HEK293T (cell line): ENCODE data around the gene UBC.
"Not testable (repeated sequence)": the region's sequence is repeated elsewhere in the genome, so short reads cannot be mapped to it uniquely, and the experiment has no call there.

ENCODE experiments used
- CTCF ChIA-PET: fragments of 350-600 bp; formaldehyde crosslinking; extraction: SDS; loops from one replicate; lab custom pipeline; 2021; ENCODE audit warnings: antibody characterized with exemption, inconsistent platforms; lab: Yijun Ruan, JAX
- POLR2A ChIA-PET: fragments of 350-600 bp; formaldehyde crosslinking; extraction: SDS; loops from one replicate; lab custom pipeline; 2020; ENCODE audit warnings: antibody characterized with exemption, inconsistent platforms; lab: Yijun Ruan, JAX
- DNase-seq: peaks from one replicate; pipeline ENCODE4 v3.0.0; 2012; ENCODE audit warnings: mixed read lengths; ENCODE audit errors: extremely low spot score
- ARNT ChIP-seq: fragments of 450-650 bp; IDR thresholded peaks from 2 replicates; pipeline ENCODE4 v1.6.1; 2017; ENCODE audit warnings: mild to moderate bottlenecking
- BHLHE40 ChIP-seq: fragments of 450-650 bp; IDR thresholded peaks from 2 replicates; pipeline ENCODE4 v1.6.1; 2016; ENCODE audit warnings: mild to moderate bottlenecking, moderate library complexity, borderline replicate concordance
- CTBP1 ChIP-seq: fragments of 450-650 bp; IDR thresholded peaks from 2 replicates; pipeline ENCODE4 v1.6.1; 2016; ENCODE audit warnings: borderline replicate concordance
- ELF4 ChIP-seq: fragments of 450-650 bp; IDR thresholded peaks from 2 replicates; pipeline ENCODE4 v1.6.1; 2017; ENCODE audit warnings: antibody characterized with exemption
- FOXA1 ChIP-seq: fragments of 450-650 bp; IDR thresholded peaks from 2 replicates; pipeline ENCODE4 v1.6.1; 2016; ENCODE audit warnings: mild to moderate bottlenecking
- FOXK2 ChIP-seq: fragments of 450-650 bp; IDR thresholded peaks from 2 replicates; pipeline ENCODE4 v1.6.1; 2016; ENCODE audit warnings: mild to moderate bottlenecking
- FOXM1 ChIP-seq: fragments of 450-650 bp; IDR thresholded peaks from 2 replicates; pipeline ENCODE4 v1.6.1; 2017; ENCODE audit warnings: mild to moderate bottlenecking, borderline replicate concordance
- HDGF ChIP-seq: fragments of 450-650 bp; IDR thresholded peaks from 2 replicates; pipeline ENCODE4 v1.6.1; 2017; ENCODE audit warnings: antibody characterized with exemption, borderline replicate concordance
- L3MBTL2 ChIP-seq: fragments of 450-650 bp; conservative IDR thresholded peaks from 2 replicates; pipeline ENCODE4 v1.6.1; 2016; ENCODE audit warnings: mild to moderate bottlenecking
- LEF1 ChIP-seq: fragments of 450-650 bp; IDR thresholded peaks from 2 replicates; pipeline ENCODE4 v1.6.1; 2017; ENCODE audit warnings: mild to moderate bottlenecking, borderline replicate concordance
- NFRKB ChIP-seq: fragments of 450-650 bp; IDR thresholded peaks from 2 replicates; pipeline ENCODE4 v1.6.1; 2016; ENCODE audit warnings: mild to moderate bottlenecking, moderate library complexity
- SP1 ChIP-seq: fragments of 450-650 bp; IDR thresholded peaks from 2 replicates; pipeline ENCODE4 v1.6.1; 2017
- SUZ12 ChIP-seq: fragments of 450-650 bp; IDR thresholded peaks from 2 replicates; pipeline ENCODE4 v1.6.1; 2016; ENCODE audit warnings: mild to moderate bottlenecking
- TARDBP ChIP-seq: fragments of 450-650 bp; IDR thresholded peaks from 2 replicates; pipeline ENCODE4 v1.6.1; 2016
- ZNF384 ChIP-seq: fragments of 450-650 bp; IDR thresholded peaks from 2 replicates; pipeline ENCODE4 v1.6.1; 2016
- TF ChIP-seq, protein P1 (sequence below): fragments of 450-650 bp; IDR thresholded peaks from 2 replicates; pipeline ENCODE4 v1.6.1; 2016

The UBC gene

DNA sequence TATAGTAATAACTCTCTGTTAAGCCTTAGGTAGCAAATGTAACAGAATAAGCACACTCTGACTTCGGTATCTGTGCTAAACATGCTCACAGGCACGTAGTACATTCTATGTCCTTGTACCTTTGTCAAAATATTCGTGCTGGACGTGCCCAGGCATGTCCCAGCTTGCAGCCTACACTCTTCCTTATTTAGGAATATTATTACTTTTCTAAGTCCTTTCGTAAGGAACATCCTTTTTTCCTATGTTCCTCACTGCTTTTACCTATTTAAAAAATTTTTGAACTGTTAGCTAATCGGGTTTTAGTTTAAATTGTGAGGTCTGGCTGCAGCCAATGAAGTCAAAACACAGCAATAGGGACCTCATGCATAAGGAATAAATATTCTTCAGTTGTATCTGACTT, 24.1 kb upstream of the UBC start:
- no peak for DNase-seq
- TF ChIP-seq SP1: no peak
- no peak for TF ChIP-seq FOXK2
- no peak for TF ChIP-seq LEF1
- TF ChIP-seq NFRKB: no peak
- TF ChIP-seq, protein P1, sequence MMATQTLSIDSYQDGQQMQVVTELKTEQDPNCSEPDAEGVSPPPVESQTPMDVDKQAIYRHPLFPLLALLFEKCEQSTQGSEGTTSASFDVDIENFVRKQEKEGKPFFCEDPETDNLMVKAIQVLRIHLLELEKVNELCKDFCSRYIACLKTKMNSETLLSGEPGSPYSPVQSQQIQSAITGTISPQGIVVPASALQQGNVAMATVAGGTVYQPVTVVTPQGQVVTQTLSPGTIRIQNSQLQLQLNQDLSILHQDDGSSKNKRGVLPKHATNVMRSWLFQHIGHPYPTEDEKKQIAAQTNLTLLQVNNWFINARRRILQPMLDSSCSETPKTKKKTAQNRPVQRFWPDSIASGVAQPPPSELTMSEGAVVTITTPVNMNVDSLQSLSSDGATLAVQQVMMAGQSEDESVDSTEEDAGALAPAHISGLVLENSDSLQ: no peak
- TF ChIP-seq FOXM1: no peak
- TF ChIP-seq HDGF: no peak
- no peak for TF ChIP-seq ELF4
- TF ChIP-seq ARNT: no peak
- no peak for TF ChIP-seq TARDBP
- TF ChIP-seq L3MBTL2: no peak
- no peak for TF ChIP-seq FOXA1
- no peak for TF ChIP-seq SUZ12
- no peak for TF ChIP-seq CTBP1
- no peak for TF ChIP-seq BHLHE40
- TF ChIP-seq ZNF384: no peak
- POLR2A ChIA-PET: interaction anchor here (4.3 to 4.6 kb wide), 3 partner anchors 16 to 24 kb away, joined by 29 to 60 read pairs (median 59); partner anchors contain the start of gene UBC
- CTCF ChIA-PET: interaction anchor here (0.7 to 1.4 kb wide), 4 partner anchors 17 to 34 kb away, joined by 3 to 5 read pairs (median 4); no protein-coding TSS in a partner anchor

DNA sequence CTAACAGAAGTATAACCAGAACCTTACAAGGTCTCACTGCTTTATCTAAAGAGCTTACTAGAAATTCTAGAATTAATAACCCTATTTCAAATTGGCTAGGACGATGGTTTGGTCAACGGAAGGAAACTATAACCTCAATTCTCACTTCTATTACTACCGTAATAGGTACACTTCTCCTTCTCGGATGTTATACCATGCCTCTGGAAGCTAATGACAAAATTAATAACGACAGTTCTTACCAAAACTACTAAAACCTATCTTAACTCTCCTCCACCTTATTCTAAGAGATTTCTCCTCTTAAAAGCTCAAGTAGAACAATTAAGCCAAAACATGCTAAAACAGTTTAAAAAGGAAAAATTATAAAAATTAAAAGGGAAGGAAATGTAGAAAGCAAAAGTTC, 23.7 kb upstream of the UBC start:
- ChIA-PET CTCF (interaction anchor here (0.7 to 1.4 kb wide), 4 partner anchors 16 to 35 kb away, joined by 3 to 5 read pairs (median 4); no protein-coding TSS in a partner anchor), POLR2A (interaction anchor here (4.3 to 4.6 kb wide), 3 partner anchors 15 to 24 kb away, joined by 29 to 60 read pairs (median 59); partner anchors contain the start of gene UBC)
- TF ChIP-seq HDGF (no peak), FOXA1 (no peak), TARDBP (no peak), L3MBTL2 (no peak), FOXM1 (no peak), LEF1 (no peak), ARNT (no peak)

DNA sequence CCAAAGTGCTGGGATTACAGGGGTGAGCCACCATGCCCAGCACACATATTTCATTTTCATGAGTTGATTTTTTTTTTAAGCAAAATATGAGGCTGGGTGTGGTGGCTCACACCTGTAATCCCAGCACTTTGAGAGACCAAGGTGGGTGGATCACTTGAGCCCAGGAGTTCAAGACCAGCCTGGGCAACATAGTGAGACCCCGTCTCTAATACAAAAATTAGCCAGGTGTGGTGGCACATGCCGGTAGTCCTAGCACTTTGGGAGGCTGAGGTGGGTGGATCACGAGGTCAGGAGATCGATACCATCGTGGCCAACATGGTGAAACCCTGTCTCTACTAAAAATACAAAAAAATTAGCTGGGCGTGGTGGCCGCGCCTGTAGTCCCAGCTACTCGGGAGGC, 17.1 kb upstream of the UBC start:
- ChIA-PET CTCF (interaction anchor here (0.7 kb wide), 1 partner anchor 76 kb away, joined by 4 read pairs; no protein-coding TSS in a partner anchor), POLR2A (interaction anchor here (1.2 kb wide), 1 partner anchor 17 kb away, joined by 3 read pairs; the partner anchor contains the start of gene UBC)
- DNase-seq: not testable (repeated sequence)

More for the DNA sequence above, 23.7 kb upstream of the UBC start:
- no peak for DNase-seq

DNA sequence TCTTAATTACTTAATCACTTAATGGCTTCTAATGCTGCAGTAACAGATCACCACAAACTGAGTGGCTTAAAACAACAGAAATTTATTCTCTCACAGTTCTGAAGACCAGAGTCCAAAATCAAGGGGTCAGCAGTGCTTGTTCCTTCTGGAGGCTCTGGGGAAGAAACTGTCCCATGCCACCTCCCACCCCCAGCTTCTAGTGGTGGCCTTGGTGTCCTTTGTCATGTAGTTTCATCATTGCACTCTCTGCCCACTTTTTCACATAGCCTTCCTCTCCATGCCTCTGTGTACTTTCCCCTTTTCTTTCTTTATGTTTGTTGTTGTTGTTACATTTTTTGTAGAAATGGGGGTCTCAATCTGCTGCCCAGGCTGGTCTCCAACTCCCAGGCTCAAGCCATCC, 16.1 kb upstream of the UBC start:
- POLR2A ChIA-PET: interaction anchor here (1.2 kb wide), 1 partner anchor 16 kb away, joined by 3 read pairs; the partner anchor contains the start of gene UBC

GRCh38 chr12:124929649-124930419, 15.4 kb upstream of the UBC start:
- ChIA-PET POLR2A (no interaction called here), CTCF (no interaction called here)
- TF ChIP-seq L3MBTL2 (no peak), SUZ12 (no peak), ARNT (no peak), BHLHE40 (no peak), HDGF (no peak), ELF4 (no peak), FOXK2 (no peak), SP1 (no peak), LEF1 (no peak), NFRKB (no peak), FOXA1 (no peak), TARDBP (no peak), FOXM1 (no peak), CTBP1 (no peak), ZNF384 (no peak)
- TF ChIP-seq, protein P1: no peak
- no peak for DNase-seq

More for the DNA sequence above, 16.1 kb upstream of the UBC start:
- CTCF ChIA-PET: no interaction called here
- no peak for DNase-seq
- TF ChIP-seq ZNF384: no peak
- no peak for TF ChIP-seq FOXA1
- no peak for TF ChIP-seq ARNT
- no peak for TF ChIP-seq SUZ12
- TF ChIP-seq L3MBTL2: no peak
- no peak for TF ChIP-seq BHLHE40
- TF ChIP-seq CTBP1: no peak
- TF ChIP-seq LEF1: no peak
- TF ChIP-seq HDGF: no peak
- no peak for TF ChIP-seq TARDBP
- TF ChIP-seq FOXK2: no peak
- no peak for TF ChIP-seq FOXM1
- TF ChIP-seq SP1: no peak
- no peak for TF ChIP-seq ELF4
- TF ChIP-seq NFRKB: no peak
- TF ChIP-seq, protein P1: no peak
